ENCODE results near the gene EHMT2.
"Not testable (repeated sequence)": the region's sequence is repeated elsewhere in the genome, so short reads cannot be mapped to it uniquely, and the experiment has no call there.

EHMT2 gene

GRCh38 chr6:31897612-31898382 lies at the start of gene EHMT2:
EHMT2 (minus strand) TSS chr6:31897698; CDS start chr6:31897677, 21 bp downstream.
- peak; percentile 83 to 86 for DNase-seq

- DNase-seq = no peak
These were observed 49.7 kb upstream of the EHMT2 start for GRCh38 chr6:31947070-31947675.

GRCh38 chr6:31946370-31946885 lies 48.9 kb upstream of the EHMT2 start:
- DNase-seq = no peak

- DNase-seq = peak in 1 of 2 experiments; percentile 24
These were observed 48.2 kb upstream of the EHMT2 start, which contains the start of gene CFB for GRCh38 chr6:31945507-31946369. CFB (plus strand) TSS chr6:31946095; CDS start chr6:31946222, 127 bp downstream.

- no peak for DNase-seq
These were observed 47.6 kb upstream of the EHMT2 start for GRCh38 chr6:31945154-31945506.

GRCh38 chr6:31943742-31944141 lies 46.2 kb upstream of the EHMT2 start:
- DNase-seq = no peak

- DNase-seq = no peak
These were observed 42.8 kb upstream of the EHMT2 start for GRCh38 chr6:31940256-31940664.

GRCh38 chr6:31935823-31936222 lies 38.3 kb upstream of the EHMT2 start:
- no peak for DNase-seq

- DNase-seq = no peak
These were observed 37.5 kb upstream of the EHMT2 start for GRCh38 chr6:31935021-31935420.

GRCh38 chr6:31933537-31933936 lies 36.0 kb upstream of the EHMT2 start:
- DNase-seq = no peak

GRCh38 chr6:31932137-31932536 lies 34.6 kb upstream of the EHMT2 start:
- DNase-seq = not testable (repeated sequence)

GRCh38 chr6:31930962-31931361 lies 33.5 kb upstream of the EHMT2 start:
- DNase-seq = no peak

- no peak for DNase-seq
These were observed 31.1 kb upstream of the EHMT2 start for GRCh38 chr6:31928672-31928939.

GRCh38 chr6:31927863-31928671 lies 30.6 kb upstream of the EHMT2 start:
- no peak for DNase-seq

GRCh38 chr6:31927242-31927862 lies 29.9 kb upstream of the EHMT2 start, which contains the start of gene C2:
C2 (plus strand) TSS chr6:31927717; CDS start chr6:31927753, 36 bp downstream.
- DNase-seq = no peak

GRCh38 chr6:31922942-31923341 lies 25.4 kb upstream of the EHMT2 start:
- peak in 1 of 2 experiments; percentile 34 for DNase-seq

- DNase-seq = no peak
These were observed 23.3 kb upstream of the EHMT2 start for GRCh38 chr6:31920811-31921210.

GRCh38 chr6:31919624-31920303 lies 22.3 kb upstream of the EHMT2 start:
- DNase-seq = no peak

GRCh38 chr6:31918069-31918720 lies 20.7 kb upstream of the EHMT2 start:
- DNase-seq = no peak

- no peak for DNase-seq
These were observed 18.3 kb upstream of the EHMT2 start for GRCh38 chr6:31915756-31916155.

GRCh38 chr6:31915351-31915750 lies 17.9 kb upstream of the EHMT2 start:
- no peak for DNase-seq
